OCI-M2 (cell line): ENCODE data around the gene FEZF2.

Source experiments
- DNase-seq: peaks from one replicate; lab custom pipeline; 2025; ENCODE audit not compliant: unreplicated experiment; lab: John Stamatoyannopoulos, UW

FEZF2 gene

DNA sequence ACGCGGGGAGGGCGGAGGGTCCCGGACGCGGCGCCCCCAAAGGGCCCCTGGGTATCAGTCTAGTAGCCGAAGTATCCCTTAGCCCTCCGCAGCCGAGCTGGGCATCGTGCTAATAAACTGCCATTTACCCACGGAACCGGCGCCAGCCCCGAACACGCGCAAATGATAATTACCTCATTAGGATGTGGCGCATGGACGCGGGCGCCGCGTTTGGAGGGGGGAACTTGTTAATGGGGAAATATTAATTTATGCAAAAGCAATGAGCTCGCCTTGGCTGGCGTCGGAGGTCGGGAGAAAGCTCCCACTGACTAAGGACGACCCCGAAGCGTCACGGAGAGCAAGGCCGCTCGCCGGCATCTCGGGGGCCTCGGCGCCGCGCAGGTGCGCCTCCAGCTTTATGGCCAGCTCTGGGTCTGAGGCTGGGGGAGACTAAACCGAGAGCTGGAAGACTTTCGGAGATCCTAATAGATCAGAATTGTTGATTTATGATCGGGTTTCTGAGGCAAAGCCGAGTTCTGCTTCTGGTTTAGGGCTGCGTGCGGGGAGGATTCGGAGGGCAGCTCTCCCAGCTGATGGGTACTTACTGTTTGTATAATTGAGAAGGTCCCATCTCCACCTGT is 474 bp upstream of the FEZF2 start:
- DNase-seq: no peak

DNA sequence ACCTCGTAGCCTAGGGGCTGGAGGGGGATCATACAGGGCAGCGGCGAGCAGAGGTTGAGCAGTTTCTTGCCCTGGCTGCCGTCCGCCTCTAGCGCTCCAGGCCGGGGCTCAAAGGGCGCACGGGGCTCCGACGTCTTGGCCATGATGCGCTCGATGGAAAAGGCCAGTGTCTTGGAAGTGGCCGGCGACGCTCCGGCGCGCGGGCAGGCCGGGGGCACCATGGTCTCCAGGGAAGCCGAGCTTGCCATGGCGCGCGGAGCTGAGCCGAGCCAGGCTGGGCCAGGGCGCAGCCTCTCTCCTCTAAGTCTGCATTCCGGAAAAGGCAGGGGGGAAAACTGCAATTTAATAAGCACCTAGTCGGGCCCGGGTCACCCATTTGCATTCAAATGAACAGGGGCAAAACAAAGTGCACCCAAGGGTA is 719 bp downstream of the FEZF2 start:
- DNase-seq: no peak

- no peak for DNase-seq
Observed at GRCh38 chr3:62371720-62372591, 1.4 kb downstream of the FEZF2 start.

- no peak for DNase-seq
Observed at GRCh38 chr3:62370858-62371719, 2.3 kb downstream of the FEZF2 start.

GRCh38 chr3:62370112-62370857 is 3.1 kb downstream of the FEZF2 start:
- no peak for DNase-seq

DNA sequence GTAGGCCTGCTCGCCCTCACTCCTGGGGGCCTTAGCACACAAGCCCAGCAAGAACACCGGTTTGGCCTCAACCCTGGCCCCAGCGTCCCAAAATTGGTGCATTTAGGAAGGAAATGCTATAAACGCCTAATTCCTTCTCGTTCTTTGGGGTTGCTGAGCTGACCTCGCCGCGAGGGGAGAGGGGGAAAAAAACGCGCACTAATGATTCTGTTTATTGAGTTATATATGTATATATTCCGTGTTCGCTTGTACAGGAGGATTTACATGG is 3.9 kb downstream of the FEZF2 start:
- DNase-seq: no peak

DNA sequence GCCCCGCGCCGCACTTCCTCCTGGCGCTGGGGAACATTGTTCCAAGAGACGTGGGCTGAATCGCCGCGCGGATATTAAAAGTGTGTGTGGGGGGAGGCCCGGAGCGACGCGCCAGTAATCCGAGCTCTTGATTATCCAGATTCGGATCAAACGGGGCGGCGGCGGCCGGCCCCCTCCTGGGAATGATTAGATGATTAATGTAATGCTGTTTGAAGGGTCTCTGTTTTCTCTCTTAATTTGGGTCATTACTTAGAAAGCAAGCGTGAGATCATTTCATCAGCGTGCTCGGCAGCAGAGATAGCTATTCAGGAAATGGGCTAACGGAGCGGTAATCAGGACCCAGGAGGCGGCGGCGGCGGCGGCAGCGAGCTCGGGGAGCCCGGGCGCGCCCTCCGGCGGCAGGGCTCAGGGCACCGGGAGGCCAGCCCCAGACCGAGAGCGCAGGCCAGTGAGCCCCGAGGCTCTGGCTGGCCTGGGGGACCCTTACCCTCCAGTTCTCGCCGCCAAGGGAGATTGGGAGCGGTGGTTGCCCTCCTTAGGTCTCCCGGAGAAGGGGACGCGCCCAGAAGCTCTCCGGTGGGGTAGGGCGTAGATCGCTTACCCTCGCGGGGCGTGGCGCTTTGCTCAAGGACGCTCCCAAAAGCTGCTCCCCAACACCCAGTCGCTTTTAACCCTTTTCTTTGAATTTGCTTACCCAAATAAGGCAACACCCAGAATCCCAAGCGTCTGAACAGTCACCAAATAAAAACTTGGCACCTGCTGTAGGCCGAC is 4.5 kb downstream of the FEZF2 start:
- no peak for DNase-seq

DNA sequence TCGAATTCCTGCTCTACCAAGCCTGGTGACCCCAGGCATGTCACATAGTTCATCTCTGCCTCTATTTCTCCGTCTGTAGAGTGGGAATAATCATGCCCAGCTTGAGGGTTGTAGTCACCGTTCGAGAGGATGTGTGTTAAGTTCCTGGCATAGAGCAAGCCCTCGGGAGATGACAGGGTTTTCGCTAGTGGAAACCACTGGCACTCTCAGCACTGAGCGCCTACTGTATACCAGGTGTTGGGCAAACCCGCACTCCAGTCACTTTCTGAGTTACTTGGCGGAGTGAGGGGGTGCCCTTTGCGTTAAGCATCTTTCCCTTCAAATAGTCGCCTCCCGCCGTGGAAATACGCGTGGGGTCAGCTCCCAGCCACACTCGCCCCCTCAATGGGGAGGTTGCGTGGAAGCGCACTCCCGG is 5.1 kb downstream of the FEZF2 start:
- DNase-seq: no peak

DNA sequence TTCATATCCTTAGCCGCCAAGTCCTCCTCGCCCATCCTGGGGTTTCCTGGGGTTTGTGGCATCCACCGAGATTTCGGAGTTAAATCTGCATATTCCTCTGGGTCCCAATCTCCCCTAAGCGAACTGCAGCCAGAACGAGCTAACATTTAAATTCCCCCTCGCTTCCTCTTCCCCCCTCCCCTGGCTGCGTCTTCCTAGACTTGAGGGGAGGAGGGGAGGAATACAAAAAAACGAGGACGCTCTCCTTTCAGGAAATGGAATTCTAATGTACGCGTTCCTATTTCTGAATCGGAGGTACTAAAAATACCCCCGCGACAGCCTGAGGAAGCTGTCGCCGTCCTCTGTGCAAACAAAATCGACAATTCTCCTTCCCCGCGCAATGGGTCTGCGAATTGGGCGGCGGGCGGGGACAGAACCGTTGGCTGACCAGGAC is 5.6 kb downstream of the FEZF2 start:
- no peak for DNase-seq

GRCh38 chr3:62366126-62366484 is 7.2 kb downstream of the FEZF2 start:
- no peak for DNase-seq

DNA sequence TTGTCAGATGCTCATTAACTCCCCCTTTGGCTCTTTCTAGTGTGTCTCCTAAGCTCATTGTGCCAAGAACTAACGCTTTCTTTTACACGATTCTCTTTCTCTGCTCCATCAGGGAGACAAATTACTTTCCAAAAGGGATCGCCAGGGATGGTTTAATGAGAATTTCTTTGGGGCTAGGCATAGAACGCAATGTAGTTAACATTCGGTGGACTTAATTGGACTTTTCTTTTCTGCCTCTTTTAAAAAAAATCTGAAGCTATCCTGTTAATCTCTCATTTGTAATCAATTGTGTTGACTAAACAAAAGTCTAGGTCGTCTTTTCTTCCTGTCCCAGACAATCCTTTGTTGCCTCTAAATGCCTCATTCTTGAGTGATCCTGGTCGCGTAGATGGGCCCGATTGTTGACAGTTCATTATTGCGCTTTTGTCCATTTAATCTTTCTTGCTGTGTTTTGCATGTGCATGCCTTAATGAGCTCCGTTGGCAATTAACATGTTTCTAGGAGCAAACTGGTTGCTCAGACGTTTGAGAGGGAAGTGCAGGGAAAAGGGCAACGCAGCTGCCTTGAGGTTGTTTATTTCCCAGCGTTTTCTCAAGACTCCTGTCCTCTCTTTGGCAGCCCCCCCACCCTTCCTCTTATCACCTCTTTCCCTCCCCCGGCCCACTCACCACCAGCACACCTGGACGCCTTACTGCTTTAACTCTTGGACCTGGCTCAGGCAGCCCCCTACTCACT is 7.8 kb downstream of the FEZF2 start:
- DNase-seq: no peak

DNA sequence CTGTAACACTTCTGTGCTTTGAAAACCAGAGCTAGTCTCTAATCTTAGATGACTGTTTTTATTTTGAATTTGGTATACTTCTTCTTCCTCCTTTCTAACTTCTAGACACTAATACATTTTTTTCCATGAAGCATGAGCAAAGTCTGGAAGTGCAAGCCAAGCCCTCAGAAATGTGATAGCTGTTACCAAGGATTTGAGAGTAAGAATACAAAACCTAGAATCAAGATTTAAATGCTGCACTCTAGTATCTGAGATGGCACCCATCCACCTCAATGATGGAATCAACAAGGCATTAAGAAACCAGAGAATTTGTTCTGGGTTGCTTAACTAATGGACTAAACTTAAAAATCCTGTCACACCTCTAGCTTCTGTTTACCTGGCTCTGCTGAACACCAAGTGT is 9.2 kb downstream of the FEZF2 start:
- DNase-seq: no peak

GRCh38 chr3:62363275-62363674 is 10.1 kb downstream of the FEZF2 start:
- no peak for DNase-seq

- no peak for DNase-seq
Observed at GRCh38 chr3:62361824-62362223, 11.5 kb downstream of the FEZF2 start.

GRCh38 chr3:62361261-62361660 is 12.1 kb downstream of the FEZF2 start:
- no peak for DNase-seq

DNA sequence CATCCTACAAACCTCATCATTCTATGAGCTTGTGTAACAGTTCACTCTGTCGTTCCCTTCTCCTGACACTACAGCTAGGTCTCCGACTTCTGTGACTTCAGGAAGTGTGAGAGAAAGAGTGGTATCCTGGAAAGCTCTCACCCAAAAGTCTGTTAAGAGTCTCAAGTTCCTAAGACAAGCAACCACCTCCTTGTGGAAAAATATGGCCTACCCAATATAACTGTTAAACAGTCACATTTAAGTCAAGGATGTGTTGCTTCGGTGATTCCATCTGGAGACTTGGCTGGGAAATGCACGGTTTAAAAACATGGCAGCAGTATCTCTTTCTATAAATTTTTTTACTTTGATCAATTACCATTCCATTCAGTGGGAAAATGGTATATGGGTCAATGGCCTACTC is 13.8 kb downstream of the FEZF2 start:
- DNase-seq: no peak

DNA sequence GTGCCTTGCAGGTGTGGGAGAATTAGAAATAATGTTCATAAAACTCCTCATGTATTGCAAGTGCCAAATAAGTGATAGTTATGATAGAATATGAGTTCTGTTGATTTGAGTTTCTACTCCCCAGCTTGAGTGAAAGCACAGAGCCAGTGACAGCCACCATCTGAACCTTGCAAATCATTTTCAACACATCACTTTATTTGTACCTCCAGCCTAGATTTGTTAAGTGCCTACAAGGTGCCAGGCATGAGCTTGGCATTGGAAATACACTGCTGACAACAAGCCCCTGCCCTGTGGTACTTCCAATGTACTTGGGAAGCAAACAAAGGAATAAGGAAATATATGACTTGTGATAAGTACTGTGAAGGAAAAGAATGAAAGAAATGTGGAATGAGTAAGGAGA is 17.0 kb downstream of the FEZF2 start:
- no peak for DNase-seq

DNA sequence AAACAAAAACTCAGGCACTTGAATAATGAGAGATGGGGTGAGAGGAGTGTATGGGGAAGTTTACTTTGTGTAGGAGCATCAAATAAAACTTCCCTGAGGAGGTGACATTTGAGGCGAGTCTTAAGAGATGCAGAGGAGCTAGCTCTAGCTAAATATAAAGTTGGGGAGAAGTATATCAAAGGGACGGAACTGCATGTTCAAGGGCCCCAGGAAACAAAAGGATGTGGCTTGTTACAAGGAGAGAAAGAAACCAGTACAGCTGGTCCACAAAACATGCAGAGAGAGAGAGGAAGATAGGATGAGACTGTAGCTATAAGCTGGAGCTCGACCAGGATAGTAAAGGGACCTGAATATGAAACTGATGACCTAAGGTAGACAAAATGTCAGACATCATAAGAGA is 17.6 kb downstream of the FEZF2 start:
- no peak for DNase-seq

GRCh38 chr3:62343755-62344154 is 29.6 kb downstream of the FEZF2 start:
- no peak for DNase-seq

DNA sequence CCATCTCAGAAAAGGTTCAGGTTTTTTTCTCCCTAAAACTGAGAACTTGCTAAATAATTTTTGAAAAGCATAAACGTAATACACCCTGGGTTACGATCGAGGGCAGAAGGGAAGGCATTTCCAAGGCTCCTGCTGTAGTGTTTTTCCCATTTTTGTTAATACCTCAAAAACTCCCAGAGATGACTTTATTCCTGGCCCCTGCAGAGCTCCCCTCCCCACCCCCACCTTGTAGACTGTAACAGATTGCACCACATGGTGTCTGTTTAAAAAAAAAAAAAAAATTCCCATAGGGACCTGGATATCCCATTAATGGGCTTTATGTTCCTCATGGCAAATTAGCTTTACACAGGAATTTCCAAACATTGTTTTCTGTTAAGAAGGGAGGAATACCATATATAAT is 38.2 kb downstream of the FEZF2 start:
- no peak for DNase-seq
